HG03060 (cell line): ENCODE results near the gene PSORS1C2.
"Not testable (repeated sequence)": the region's sequence is repeated elsewhere in the genome, so short reads cannot be mapped to it uniquely, and the experiment has no call there.

Source experiments
- ATAC-seq: cut with Tn5 transposase; IDR thresholded peaks from one replicate; pipeline ENCODE4 v1.9.1; 2021; ENCODE audit warnings: low read depth, moderate number of reproducible peaks; ENCODE audit not compliant: unreplicated experiment

PSORS1C2 gene

GRCh38 chr6:31168606-31169005 lies 29.7 kb upstream of the PSORS1C2 start:
- ATAC-seq: no peak

DNA sequence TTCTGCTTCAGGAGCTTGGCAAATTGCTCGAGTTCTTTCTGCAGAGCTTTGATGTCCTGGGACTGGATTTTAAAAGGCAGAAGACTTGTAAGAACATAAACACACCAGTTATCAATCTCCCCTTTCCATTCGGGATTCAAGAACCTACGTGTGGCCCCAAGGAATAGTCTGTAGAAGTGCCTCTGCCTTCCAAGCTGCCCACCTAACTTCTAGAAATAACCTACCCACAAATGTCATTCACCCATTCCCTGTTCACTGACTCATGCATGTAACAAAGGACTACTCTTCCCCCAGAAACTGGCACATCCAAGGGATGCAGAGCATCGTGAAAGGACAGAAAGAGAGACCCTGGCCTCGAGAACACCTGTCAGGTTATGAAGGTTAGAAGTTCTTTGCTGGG lies 27.1 kb upstream of the PSORS1C2 start:
- no peak for ATAC-seq

DNA sequence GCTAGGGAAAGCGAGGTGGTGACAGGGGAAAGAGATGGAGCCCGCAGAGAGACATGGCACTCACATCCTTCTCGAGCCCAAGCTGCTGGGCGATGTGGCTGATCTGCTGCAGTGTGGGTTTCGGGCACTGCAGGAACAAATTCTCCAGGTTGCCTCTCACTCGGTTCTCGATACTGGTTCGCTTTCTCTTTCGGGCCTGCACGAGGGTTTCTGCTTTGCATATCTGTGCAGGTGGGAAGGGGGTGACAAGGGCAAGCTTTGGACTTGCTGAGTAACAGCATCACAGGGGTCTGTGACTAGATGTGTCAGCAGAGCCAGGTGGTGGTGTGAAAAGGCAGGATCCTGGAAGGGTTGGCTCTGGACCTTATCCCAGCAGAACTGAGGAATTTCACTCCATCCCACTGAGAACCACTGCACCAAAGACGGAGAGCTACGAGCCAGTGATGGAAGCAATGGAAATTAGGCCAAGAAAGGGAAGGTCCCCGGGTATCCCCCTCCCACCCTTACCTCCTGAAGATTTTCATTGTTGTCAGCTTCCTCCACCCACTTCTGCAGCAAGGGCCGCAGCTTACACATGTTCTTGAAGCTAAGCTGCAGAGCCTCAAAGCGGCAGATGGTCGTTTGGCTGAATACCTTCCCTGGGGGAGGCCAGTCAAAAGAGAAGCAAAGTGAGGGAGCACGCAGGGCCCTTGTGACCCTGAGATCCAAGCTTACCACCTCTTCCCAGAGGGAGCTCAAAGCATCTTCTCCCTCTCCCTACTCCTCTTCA lies 26.4 kb upstream of the PSORS1C2 start:
- ATAC-seq: peak; percentile 62

GRCh38 chr6:31164475-31165063 lies 25.7 kb upstream of the PSORS1C2 start:
- ATAC-seq: not testable (repeated sequence)

DNA sequence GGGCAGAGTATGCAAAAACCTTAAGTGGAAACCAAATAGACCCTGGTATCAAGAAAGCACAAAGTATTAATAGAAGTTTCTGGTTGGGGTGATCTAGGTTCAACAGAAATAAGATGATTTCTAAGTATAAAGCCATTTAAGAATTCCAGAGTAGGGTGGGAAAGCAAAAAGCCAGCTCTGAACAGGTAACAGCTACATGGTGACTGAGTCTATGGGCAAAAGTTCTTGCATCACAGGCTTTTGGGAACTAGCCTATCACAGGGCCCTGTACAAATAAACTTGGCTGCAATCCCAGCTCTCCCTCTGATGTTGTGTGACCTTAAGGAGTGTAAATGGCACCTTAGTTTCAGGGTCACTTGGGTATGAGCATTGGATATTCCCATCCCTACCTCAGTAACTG lies 25.1 kb upstream of the PSORS1C2 start:
- ATAC-seq: no peak

GRCh38 chr6:31162463-31163165 lies 23.7 kb upstream of the PSORS1C2 start:
- no peak for ATAC-seq

GRCh38 chr6:31161216-31162126 lies 22.6 kb upstream of the PSORS1C2 start:
- no peak for ATAC-seq

GRCh38 chr6:31158863-31159855 lies 20.3 kb upstream of the PSORS1C2 start:
- no peak for ATAC-seq

- ATAC-seq: peak; percentile 70
These were observed 19.4 kb upstream of the PSORS1C2 start, which contains the start of gene TCF19 for GRCh38 chr6:31158140-31158862. Gene TCF19, plus strand, starts transcription at chr6:31158589. Its CDS starts 881 bp downstream, at chr6:31159470.

DNA sequence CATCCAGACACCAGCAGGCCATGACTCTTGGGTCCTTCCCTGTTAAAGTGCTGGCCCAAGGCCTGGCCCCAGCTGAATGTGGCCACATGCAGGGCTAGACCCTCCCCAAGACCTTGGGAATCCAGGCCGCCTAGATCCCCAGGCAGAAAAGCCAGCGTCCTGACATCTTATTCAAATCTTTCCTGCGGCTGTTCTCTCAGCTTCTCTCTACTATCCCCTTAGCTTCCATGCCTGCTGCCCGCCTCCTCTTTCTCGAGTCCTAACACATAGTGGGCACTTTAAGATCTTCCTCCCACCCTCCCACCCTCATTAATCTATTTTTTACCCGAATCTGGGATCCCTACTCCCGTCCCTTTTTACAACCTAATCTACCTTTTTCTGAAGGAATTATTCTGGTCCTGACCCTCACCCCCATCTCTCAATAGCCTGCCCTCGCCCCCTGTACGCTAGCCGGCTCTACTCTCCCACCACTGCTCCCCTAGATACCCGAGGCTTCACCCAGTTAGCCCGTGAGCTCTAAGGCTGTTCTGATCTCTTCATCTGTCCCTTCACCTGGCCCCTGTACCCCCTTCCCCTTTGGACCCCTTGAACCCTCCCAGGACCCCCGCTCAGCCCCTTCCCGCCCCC lies 18.8 kb upstream of the PSORS1C2 start, which contains the start of gene CCHCR1:
TSS of gene CCHCR1 (minus strand) at position 290 of the 627 bp plus-strand sequence. CDS start at position 88, 202 bp downstream.
- no peak for ATAC-seq

DNA sequence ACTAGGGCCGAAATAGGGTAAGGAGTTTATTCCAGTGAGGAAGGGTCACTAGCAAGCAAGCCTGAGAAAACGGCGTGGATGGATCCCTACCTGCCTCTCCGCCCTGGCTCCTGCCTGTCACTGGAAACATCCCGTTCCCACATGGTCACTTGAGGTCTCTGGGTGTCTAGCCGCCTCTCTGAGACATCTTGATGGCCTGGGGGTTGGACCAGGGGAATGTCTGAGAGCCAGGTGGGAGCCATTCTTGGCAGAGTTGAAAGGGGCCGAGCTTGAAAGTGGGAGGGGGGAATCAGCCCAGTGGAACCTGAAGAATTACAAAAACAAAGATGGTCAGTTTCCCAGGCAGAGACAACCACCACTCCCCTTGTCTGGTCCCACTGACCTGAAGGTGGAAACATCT lies 17.8 kb upstream of the PSORS1C2 start:
- no peak for ATAC-seq

DNA sequence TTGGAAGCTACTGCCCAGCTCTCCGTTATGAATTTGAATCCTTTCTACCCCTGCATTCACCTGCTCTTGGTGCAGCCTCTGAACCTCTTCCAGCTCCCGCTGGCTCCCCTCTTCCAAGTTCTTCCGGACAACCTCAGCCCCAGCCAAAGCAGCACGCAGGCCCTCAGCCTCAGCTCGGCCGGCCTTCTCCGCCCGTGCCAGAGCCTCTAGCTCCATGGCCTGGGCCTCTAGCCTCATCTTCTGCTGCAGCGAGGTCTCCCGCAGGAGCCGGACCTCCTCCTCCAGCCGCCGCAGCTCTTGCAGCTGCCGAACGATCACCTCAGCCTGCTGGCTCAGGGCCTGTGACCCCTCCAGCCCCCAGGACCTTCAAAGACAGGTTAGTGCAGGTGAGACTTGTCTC lies 15.6 kb upstream of the PSORS1C2 start:
- ATAC-seq: no peak

GRCh38 chr6:31152781-31153180 lies 13.9 kb upstream of the PSORS1C2 start:
- ATAC-seq: no peak

- no peak for ATAC-seq
These were observed 11.1 kb upstream of the PSORS1C2 start for GRCh38 chr6:31149827-31150447.

GRCh38 chr6:31145386-31145785 lies 6.5 kb upstream of the PSORS1C2 start:
- ATAC-seq: no peak

DNA sequence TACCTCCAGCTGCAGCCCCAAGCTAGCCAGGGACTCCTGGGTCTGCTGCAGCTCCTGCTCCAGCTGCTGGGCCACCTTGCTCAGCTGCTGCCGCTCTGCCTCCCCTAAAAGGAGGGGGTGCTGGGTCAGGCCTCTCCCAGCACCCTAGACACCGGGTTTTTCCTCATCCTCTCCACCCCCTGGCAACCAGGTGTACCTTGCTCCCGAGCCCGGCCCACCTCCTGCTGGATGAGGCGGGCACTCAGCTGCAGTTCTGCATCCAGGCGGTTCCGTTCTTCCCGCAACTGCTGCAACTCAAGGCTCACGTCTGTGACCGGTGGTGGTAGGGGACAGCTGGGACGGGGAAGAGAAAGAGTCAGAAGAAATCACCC lies 6.1 kb upstream of the PSORS1C2 start:
- no peak for ATAC-seq

GRCh38 chr6:31144296-31144969 lies 5.6 kb upstream of the PSORS1C2 start:
- no peak for ATAC-seq
